IPS-11a (cell line): ENCODE data around the gene RASGRF1.
"Not testable (repeated sequence)": the region's sequence is repeated elsewhere in the genome, so short reads cannot be mapped to it uniquely, and the experiment has no call there.

ENCODE experiments used
- H3K4me3 ChIP-seq: one replicate; pipeline ENCODE4 v1.5.1; 2013; ENCODE audit warnings: low read depth, low read length, control low read depth

RASGRF1 gene

DNA sequence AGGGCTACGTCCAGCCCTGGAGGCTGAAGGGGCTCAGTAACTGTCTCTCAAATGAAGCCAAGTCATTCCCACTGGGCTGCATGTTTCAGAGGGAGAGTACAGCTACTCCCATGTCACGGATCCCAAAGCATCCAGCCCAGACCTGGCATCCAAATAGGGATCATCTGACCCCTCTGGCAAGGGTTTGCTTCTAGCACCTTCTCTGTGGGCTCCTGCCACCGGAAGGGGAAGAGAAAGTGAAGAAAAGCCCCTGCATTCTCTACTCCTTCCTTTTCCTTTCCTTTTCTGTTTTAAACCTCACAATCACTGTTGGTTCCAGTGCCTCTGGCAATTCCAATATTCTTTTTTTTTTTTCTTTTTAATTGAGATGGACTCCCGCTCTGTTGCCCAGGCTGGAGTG lies 81.2 kb downstream of the RASGRF1 start:
- no peak overlapping the region for H3K4me3 ChIP-seq

- H3K4me3 ChIP-seq, result no peak overlapping the region
These were observed 81.9 kb downstream of the RASGRF1 start for GRCh38 chr15:79008659-79009058.

- H3K4me3 ChIP-seq, result no peak overlapping the region
These were observed 83.5 kb downstream of the RASGRF1 start for GRCh38 chr15:79007066-79007465.

- no peak overlapping the region for H3K4me3 ChIP-seq
These were observed 84.5 kb downstream of the RASGRF1 start for GRCh38 chr15:79006071-79006470.

DNA sequence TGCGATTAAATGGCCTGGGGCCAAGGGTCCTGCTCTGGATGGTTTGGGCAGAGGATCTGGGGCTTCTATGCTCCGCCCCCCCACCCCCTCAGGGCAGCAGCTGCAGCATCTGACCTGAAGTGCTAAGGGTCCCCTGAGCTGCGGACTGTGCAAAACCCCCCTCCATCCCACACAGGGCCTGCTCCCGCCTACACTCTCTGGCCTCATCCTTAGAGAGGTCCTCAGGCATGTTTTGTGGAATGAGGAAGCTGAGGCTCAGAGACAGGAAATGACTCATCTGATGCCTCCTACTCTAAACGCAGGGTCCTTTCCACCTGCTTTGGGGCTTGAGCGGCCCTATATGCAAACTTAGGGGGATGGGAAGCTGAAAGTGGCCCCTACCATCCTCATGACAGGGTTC lies 86.2 kb downstream of the RASGRF1 start:
- no peak overlapping the region for H3K4me3 ChIP-seq

- H3K4me3 ChIP-seq, result no peak overlapping the region
These were observed 86.7 kb downstream of the RASGRF1 start for GRCh38 chr15:79003896-79004295.

DNA sequence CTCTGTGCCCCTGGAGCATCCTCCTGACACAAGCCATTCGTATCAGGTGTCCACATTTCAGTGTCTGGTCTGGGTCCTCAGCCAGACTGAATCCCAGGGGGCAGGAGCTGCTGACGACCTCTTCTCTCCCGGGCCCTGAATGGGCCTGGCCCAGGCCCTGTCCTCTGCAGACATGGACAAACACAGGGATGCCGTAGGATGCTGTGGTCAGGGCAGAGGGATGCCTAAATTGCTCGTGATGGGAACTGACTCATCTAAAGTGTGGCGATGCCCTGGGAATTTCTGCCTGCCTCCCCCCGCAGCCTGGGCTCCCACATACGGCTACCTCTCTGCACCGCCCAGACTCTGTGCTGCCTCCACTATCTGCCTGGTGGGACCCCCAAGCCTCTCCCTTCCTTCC lies 87.3 kb downstream of the RASGRF1 start:
- H3K4me3 ChIP-seq, result no peak overlapping the region

DNA sequence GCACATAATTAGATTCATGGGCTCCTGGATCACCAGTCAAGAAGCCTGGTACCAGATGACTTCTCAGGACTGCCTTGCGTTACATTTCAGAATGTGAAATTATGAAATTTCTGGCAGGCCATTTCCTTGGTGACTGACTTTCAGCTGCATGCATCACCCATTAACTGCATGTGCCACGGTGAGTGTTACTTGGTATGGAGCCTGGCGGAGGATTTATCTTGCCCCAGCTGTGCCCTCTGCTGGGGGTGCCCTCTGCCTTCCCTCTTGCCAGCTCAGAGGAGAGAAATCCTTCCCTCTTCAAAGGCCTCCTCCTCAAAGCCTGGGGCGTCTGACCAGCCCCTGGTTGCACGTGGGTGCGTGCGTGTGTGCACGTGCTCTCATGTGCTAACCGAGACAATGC lies 88.0 kb downstream of the RASGRF1 start:
- H3K4me3 ChIP-seq, result no peak overlapping the region

DNA sequence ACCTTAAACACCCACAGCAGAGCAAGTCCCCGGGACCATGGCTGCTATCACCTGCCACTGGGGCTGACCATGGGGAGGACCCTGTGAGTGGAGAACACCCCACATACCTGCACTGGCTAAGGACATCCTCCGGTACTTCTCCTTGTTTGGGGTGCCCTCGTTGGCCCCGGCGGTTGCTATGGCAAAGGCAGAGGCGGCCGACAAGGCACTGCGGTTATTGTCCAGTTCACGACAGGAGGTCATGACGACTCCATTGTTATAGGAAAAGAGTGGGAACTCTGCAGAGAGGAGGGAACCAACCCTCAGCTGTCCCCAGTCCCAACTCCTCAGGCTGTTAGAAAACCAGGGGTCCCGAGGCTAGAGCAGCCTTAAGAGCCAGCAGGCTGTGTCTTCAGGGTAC lies 90.9 kb downstream of the RASGRF1 start:
- no peak overlapping the region for H3K4me3 ChIP-seq

GRCh38 chr15:78998526-78998925 lies 92.1 kb downstream of the RASGRF1 start:
- no peak overlapping the region for H3K4me3 ChIP-seq

- H3K4me3 ChIP-seq, result no peak overlapping the region
These were observed 92.5 kb downstream of the RASGRF1 start for GRCh38 chr15:78997981-78998499.

DNA sequence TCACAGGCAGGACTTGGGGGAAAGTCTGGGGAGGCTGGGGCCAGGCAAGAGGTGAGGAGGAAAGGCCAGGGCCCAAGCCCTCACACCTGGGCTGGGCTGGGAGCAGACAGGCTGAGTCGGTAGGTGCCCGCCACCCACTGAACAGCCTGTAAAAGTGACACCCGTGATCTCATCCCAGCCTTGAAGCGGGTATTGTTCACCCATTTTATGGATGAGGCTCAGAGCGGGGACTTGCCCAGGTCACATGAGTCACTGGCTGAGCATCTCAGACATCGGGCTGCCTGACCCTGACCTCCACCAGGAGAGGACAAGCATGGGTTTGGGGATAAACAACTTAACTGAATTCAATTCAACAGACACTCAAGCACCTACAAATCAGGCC lies 93.7 kb downstream of the RASGRF1 start:
- H3K4me3 ChIP-seq, result no peak overlapping the region

GRCh38 chr15:78995921-78996893 lies 94.4 kb downstream of the RASGRF1 start:
- H3K4me3 ChIP-seq, result no peak overlapping the region

- H3K4me3 ChIP-seq, result not testable (repeated sequence)
These were observed 95.4 kb downstream of the RASGRF1 start for GRCh38 chr15:78995161-78995560.

DNA sequence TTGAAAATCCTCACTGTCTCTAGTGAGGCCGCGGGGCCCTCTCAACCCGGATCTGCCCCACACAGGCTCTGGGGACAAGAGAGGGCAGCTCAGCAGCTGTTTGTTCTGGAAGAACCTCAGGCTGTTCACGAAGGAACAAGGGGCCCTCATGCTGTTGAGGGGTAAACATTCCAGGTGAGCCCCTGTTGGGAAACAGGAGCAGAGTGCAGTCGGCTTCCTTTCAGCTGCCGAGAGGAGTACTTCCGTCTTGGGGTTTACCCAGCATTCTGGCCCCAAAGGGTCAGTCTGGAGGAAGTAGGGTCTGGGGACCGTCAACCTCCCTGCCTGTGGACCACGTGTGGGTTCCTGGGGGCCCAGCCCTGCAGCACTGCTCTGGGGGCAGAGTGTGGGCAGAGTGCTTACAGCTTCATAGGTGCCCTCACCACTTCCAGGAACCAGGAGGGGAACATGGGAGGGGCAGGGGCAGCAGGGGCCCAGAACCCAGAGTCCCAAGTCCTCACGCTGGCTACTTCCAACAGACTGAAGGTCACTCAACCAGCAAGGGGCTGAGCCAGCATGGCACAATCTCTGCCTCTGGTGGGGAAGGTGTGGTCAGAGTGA lies 96.5 kb downstream of the RASGRF1 start:
- no peak overlapping the region for H3K4me3 ChIP-seq

DNA sequence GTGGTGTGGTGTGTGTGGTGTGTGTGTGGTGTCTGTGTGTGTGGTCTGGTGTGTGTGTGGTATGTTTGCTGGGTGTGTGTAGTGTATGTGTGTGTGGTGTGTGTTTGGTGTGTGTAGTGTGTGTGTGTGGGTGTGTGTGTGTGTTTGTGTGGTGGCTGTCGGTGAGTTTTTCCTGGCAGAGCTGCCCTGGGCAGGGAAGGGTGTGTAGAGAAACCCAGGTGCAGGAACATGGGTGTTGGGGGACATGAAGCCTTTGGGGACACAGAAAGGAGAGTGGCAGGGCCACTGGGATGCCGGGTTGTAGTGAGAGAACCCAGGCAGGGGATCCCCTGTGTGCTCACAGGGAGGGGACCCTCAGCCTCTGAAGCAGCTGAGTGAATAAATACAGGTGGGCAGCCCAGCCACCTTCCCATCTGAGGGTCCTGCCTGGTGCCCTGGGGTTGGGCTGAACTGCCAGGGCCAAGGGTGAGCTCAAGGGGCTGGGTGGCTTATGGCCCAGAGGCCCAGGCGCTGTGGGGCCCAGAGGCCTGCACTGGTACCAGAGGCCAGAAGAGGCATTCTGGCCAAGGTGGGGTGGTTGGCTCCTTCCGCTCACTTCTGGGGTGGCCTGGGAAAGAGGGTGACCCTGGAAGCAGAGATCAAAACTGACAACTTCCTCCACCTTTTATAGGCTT lies 97.2 kb downstream of the RASGRF1 start:
- no peak overlapping the region for H3K4me3 ChIP-seq

DNA sequence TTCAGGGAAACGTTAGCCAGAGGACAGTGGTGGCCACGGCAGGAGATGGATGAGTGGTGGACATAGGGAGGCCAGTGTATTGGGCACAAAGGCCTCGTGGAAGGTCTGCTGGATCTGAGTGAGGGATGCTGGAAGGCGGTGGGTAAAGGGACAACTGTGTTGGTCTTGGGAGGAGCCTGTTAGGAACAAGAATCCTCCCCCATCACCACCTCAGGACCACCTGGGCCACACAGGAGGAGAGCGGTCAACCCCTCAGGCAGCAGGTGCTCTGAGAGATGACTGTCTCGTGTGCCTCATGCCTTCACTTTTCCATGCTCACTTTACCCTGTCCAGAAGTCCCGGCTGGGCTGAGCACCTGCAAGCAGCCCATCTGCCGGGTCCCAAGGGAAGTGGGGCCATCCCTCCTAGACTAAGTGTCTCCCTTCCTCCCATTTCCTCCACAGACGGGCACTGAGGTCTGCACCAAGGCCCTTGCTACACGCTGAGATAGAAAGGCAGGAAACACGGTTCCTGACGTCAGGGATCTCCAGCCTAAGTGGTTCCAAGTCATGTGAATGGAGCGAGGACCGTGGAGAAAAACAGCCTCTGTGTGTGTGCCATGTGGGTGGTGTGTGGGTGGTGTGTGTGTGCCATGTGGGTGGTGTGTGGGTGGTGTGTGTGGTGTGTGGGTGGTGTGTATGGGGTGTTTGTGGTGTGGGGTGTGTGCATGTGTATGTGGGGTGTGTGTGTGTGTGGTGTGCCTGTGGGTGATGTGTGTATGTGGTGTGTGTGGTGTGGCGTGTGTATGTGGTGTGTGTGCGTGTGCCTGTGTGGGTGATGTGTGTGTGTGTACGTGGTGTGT lies 97.9 kb downstream of the RASGRF1 start:
- no peak overlapping the region for H3K4me3 ChIP-seq

- no peak overlapping the region for H3K4me3 ChIP-seq
These were observed 98.7 kb downstream of the RASGRF1 start for GRCh38 chr15:78991879-78992278.

- H3K4me3 ChIP-seq, result no peak overlapping the region
These were observed 99.1 kb downstream of the RASGRF1 start for GRCh38 chr15:78991476-78991875.

DNA sequence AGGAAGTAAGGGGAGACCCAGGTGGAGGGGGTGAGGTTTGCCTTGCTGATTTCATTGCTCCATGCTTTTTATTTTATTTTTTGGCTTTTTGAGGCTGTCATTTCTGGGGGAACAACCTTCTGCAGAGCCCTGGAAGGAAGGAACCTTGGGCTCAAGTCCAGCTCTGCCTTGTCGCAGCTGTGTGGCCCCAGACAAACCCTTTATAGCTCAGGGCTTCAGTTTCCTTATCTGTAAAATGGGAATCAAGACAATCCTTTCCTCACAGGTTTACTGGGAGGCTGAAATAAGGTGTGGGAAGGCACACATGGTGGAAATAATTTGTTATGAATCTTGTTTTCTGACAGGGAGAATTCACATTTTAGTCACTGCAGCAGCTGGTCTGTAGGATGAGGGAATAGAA lies 100.3 kb downstream of the RASGRF1 start:
- H3K4me3 ChIP-seq, result no peak overlapping the region
